ENCODE data around the gene AHCYL1. TPM values are rescaled to one million over a fixed set of nuclear protein-coding genes. Genes with fewer than 3 reads are reported as not detected.

AHCYL1 gene
- total RNA-seq, 2 donors from 2014 or later = 47.5 to 51.5 TPM

DNA sequence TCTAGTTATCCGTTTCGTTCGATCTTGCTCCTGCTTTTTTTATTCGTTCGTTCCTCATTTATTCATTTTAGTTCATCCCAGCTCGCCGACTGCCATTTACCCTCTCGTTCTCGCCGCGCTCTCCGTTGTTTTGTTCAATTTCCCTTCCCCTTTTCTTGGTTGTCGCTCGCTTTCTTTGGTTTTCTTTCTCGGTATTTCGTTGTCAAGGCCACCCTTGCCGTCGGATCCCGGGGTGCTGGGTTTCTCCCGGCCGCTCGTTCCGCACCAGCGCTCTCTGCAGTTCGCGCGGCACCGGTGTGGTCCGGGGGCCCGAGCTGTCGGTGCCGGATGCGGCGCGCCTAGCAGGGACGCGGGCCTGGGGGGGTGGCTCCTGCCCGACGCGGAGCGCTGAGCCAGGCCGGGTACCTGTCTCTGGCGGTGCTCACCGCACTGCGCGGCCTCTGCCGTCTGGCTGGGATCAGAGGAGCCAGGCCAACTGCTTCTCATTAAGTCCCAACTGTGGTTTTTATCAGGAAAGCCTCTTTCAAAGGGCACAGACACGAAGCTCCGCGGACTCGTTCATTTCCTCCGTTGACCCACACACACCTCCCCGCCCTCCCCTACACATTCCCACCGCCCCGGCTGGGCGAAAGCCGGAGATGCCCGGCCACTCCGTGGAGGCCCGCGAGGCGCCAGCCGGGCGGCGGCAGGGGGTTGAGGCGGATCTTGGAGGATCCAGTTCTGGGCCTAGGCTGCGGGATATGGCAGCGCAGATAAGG lies 84.3 kb downstream of the AHCYL1 start:
- no peaks in the 10 kb centered on the region for H3K4me1 ChIP-seq (replicated peaks)
- no peaks in the 10 kb centered on the region for H3K36me3 ChIP-seq
- H3K4me3 ChIP-seq = no peak overlapping the region
- WGBS = 11% methylated on average over 67 of the region's 68 CpGs
- TF ChIP-seq, protein P1, sequence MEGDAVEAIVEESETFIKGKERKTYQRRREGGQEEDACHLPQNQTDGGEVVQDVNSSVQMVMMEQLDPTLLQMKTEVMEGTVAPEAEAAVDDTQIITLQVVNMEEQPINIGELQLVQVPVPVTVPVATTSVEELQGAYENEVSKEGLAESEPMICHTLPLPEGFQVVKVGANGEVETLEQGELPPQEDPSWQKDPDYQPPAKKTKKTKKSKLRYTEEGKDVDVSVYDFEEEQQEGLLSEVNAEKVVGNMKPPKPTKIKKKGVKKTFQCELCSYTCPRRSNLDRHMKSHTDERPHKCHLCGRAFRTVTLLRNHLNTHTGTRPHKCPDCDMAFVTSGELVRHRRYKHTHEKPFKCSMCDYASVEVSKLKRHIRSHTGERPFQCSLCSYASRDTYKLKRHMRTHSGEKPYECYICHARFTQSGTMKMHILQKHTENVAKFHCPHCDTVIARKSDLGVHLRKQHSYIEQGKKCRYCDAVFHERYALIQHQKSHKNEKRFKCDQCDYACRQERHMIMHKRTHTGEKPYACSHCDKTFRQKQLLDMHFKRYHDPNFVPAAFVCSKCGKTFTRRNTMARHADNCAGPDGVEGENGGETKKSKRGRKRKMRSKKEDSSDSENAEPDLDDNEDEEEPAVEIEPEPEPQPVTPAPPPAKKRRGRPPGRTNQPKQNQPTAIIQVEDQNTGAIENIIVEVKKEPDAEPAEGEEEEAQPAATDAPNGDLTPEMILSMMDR (IDR thresholded peaks at IDR 0.05) = no peak
- TF ChIP-seq POLR2A (IDR thresholded peaks at IDR 0.05) (no peak), POLR2AphosphoS5 (IDR thresholded peaks at IDR 0.05) (no peak)
- intact Hi-C loops (cut with DNase I) = no loop called here
- DNase-seq (ENCODE audit: low spot score) = no peak
- H3K27ac ChIP-seq = no peak overlapping the region
- peaks cover 36% of the 10 kb centered on the region for H3K27me3 ChIP-seq (replicated peaks; ENCODE audit: insufficient read depth)
- no peaks in the 10 kb centered on the region for H3K9me3 ChIP-seq

DNA sequence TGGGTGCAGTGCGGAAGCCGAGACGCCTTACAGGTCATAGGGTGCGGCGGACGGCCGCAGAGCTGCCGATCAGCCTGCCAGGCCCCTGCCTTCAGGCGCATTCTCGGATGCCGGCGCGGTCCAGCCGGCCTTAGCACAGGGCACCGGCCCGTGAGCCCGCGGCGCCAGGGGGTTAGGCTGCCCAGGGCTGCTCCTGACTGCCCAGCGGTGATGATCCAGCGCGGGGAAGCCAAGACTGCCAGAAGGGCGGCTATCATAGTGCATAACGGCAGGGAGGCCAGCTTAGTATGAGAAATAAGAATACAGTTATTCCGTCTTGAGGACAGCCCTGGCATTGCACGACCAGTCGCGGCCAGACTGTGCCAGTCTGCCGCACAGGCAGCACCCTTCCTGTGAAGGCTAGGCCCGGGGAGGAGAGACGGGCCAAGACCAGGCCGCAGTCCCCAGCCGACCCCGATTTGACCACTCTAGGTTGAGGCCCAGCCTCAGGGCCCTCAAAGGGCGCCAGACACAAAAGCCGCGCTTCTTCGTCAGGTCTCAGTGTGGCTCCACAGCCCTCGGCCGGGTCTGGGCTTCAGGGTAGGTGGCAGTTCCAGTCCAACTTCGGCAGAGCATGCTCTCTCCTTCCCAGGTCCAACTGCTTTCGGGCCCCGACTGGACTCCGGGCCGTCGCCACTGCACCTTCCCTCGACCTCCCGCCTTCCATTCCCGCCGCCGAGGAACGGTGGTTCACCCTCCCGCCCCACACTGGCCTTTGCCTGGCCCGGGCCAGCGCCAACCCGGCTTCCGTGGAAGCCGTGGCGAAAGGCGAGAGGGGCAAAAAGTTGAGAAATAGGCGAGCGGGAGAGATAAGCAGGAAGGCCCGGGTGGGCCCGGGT lies 85.1 kb downstream of the AHCYL1 start:
- TF ChIP-seq POLR2A (IDR thresholded peaks at IDR 0.05) (no peak), POLR2AphosphoS5 (IDR thresholded peaks at IDR 0.05) (no peak)
- TF ChIP-seq, protein P1 (IDR thresholded peaks at IDR 0.05) = no peak
- H3K4me3 ChIP-seq = no peak overlapping the region

GRCh38 chr1:110070282-110070669 lies 85.7 kb downstream of the AHCYL1 start:
- Histone ChIP-seq H3K9me3 (no peaks in the 10 kb centered on the region), H3K4me1 (replicated peaks) (no peaks in the 10 kb centered on the region), H3K4me3 (no peak overlapping the region), H3K27me3 (replicated peaks; ENCODE audit: insufficient read depth) (peaks cover 36% of the 10 kb centered on the region), H3K27ac (no peak overlapping the region), H3K36me3 (no peaks in the 10 kb centered on the region)
- no peak for DNase-seq (ENCODE audit: low spot score)
- 9% methylated on average over 44 of the region's 52 CpGs for WGBS
- intact Hi-C loops (cut with DNase I) = no loop called here
- TF ChIP-seq POLR2A (IDR thresholded peaks at IDR 0.05) (no peak), POLR2AphosphoS5 (IDR thresholded peaks at IDR 0.05) (no peak)
- TF ChIP-seq, protein P1 (IDR thresholded peaks at IDR 0.05) = no peak

More for the DNA sequence above, 85.1 kb downstream of the AHCYL1 start:
- Histone ChIP-seq H3K4me1 (replicated peaks) (no peaks in the 10 kb centered on the region), H3K36me3 (no peaks in the 10 kb centered on the region), H3K9me3 (no peaks in the 10 kb centered on the region), H3K27ac (no peak overlapping the region), H3K27me3 (replicated peaks; ENCODE audit: insufficient read depth) (peaks cover 36% of the 10 kb centered on the region)
- 41% methylated on average over 53 of the region's 64 CpGs for WGBS
- intact Hi-C loops (cut with DNase I) = no loop called here
- no peak for DNase-seq (ENCODE audit: low spot score)

DNA sequence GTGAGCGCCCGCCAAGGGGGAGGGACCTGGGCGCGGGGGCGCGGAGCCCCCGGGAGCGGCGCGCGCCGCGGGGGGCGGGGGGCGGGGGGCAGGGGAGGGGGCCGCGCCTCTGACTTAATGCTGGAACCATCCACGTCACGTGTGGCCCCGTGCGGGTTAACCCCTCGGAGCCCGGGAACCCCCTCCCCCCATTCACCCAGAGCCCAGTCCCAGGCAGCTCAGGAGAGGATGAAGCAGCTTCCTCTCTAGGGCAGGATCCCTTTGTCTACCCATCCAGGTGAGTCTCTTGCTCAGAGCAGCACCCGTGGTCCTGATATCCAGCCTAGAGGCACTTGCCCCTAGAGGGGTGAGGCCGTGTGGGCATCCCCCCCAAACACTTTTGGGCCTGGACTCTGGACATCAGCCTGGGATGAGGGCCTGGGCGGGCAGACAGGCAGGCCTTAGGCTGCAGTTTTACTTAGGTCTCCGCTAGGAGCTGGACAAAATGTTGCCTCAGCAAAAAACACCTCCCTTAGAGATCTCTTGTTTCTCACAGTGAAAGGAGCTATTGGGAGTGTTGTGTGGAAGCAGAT lies 86.2 kb downstream of the AHCYL1 start, which contains the start of gene ALX3:
TSS of gene ALX3 (minus strand) at position 2 of the 572 bp plus-strand sequence. CDS start 60 bp downstream, outside the sequence.
- no peak for DNase-seq (ENCODE audit: low spot score)
- TF ChIP-seq POLR2AphosphoS5 (IDR thresholded peaks at IDR 0.05) = no peak
- TF ChIP-seq POLR2A (IDR thresholded peaks at IDR 0.05) = no peak
- intact Hi-C loops (cut with DNase I) = no loop called here
- Histone ChIP-seq H3K4me3 (no peak within 1 kb of the TSS), H3K9me3 (no peaks in the 10 kb centered on the region), H3K4me1 (replicated peaks) (no peaks in the 10 kb centered on the region), H3K36me3 (no peaks in the 10 kb centered on the region), H3K27ac (no peak within 1 kb of the TSS), H3K27me3 (replicated peaks; ENCODE audit: insufficient read depth) (peaks cover 36% of the 10 kb centered on the region)
- 59% methylated on average over 4 of the region's 27 CpGs for WGBS

Other genes with a start within 250 kb of the AHCYL1 start
- gene GSTM3, start 243.7 kb upstream of the AHCYL1 start, total RNA-seq = 100 to 1,000 TPM; 103 to 383 TPM
- under 1 TPM in 1 of 2 donors, not detected in 1; 0.34 TPM for gene EPS8L3, start 220.8 kb upstream of the AHCYL1 start, total RNA-seq
- gene CSF1, start 73.9 kb upstream of the AHCYL1 start, total RNA-seq = 10 to 100 TPM; 18.4 to 31.5 TPM
- 10 to 100 TPM; 36.8 to 73.2 TPM for gene STRIP1, start 49.9 kb downstream of the AHCYL1 start, total RNA-seq
- gene ALX3, start 85.9 kb downstream of the AHCYL1 start, total RNA-seq = under 1 TPM in 1 of 2 donors, not detected in 1; 0.74 TPM
- 1 to 10 TPM in 1 of 2 donors, not detected in 1; 8.4 TPM for gene UBL4B, start 127.7 kb downstream of the AHCYL1 start, total RNA-seq
- 1 to 10 TPM in 1 of 2 donors, under 1 TPM in 1; 0.41 to 2.2 TPM for gene SLC6A17, start 165.7 kb downstream of the AHCYL1 start, total RNA-seq
- gene KCNC4, start 225.5 kb downstream of the AHCYL1 start, total RNA-seq = 10 to 100 TPM in 1 of 2 donors, 1 to 10 TPM in 1; 4.7 to 23.9 TPM